Activated naive CD4-positive, alpha-beta T cell treated with anti-CD3 and anti-CD28 coated beads, Interleukin-2, amount 50 U/mL, for 72 hours (primary cell): Measurements from ENCODE around the gene FTCD. TPM values are rescaled to one million over a fixed set of nuclear protein-coding genes. Genes with fewer than 3 reads are reported as not detected.
"Not testable (repeated sequence)": the region's sequence is repeated elsewhere in the genome, so short reads cannot be mapped to it uniquely, and the experiment has no call there.

Experiments
- ATAC-seq, 2 donors: fragments of 150-1000 bp; cut with Tn5 transposase; 2 replicates each; pipeline ENCODE4 v1.10.0; 2021; ENCODE audit warnings: mild to moderate bottlenecking in 2 of 2, moderate library complexity in 2 of 2
- DNase-seq, 2 donors: peaks; one replicate each; pipeline ENCODE4 v3.0.0; 2021 to 2022; ENCODE audit warnings: low spot score in 2 of 2
- H3K27ac Mint-ChIP-seq, 2 donors: one replicate each; pipeline ENCODE4 v1.8.0; 2022; ENCODE audit warnings: mild to moderate bottlenecking in 2 of 2, mixed read lengths in 2 of 2
- H3K36me3 Mint-ChIP-seq, 2 donors: one replicate each; pipeline ENCODE4 v1.8.0; 2022; ENCODE audit warnings: mixed read lengths in 2 of 2
- H3K9me3 Mint-ChIP-seq, 2 donors: one replicate each; pipeline ENCODE4 v1.8.0; 2022; ENCODE audit warnings: mixed read lengths in 2 of 2
- total RNA-seq, 2 donors: library from RNA; stranded (reverse); gene quantifications; one replicate each; pipeline ENCODE4 v1.2.3, GENCODE V29; 2022

Gene FTCD
- total RNA-seq, 2 donors from 2014 or later: 0.21 to 0.39 TPM

- DNase-seq (no peak), ATAC-seq (no peak)
- no peak overlapping the region for H3K27ac Mint-ChIP-seq
- no peaks in the 10 kb centered on the region for H3K36me3 Mint-ChIP-seq
- no peaks in the 10 kb centered on the region for H3K9me3 Mint-ChIP-seq
Measured at GRCh38 chr21:46189959-46190490, 34.6 kb upstream of the FTCD start.

DNA sequence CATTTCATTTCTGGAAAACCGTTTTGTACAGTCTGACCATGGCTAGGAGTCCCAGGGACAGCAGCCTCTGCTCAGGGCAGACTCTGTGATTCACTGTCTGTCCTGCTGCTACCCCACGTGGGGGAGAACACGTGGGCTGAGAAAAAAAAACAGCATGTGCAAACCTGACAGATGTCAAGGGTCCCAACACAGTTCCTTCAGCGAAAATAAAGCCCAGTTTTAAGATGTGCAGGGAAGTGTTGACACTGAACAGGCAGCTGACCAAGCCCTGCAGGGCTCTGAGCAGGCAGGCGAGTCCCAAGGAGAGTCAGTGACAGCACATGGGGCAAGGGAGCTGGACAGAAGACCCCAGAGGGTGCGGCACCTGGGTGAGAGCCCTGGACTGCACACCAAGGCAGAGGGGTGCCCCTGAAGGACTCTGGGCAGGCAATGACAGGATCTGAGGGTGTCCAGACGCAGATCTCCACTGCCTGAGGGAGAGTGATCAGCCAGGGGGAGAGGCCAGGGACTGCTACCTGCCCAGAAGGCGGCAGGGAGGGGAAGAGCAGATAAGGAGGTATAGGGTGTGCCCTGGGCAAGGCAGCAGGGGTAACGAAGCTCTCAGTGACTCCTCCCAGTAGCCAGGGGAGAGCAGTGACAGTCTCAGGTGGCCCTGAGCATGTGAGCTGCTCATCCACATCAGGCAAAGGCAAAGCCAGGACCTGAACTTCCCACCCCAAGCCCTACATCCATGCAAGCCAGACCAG is 34.0 kb upstream of the FTCD start:
- DNase-seq (no peak), ATAC-seq (no peak)
- H3K27ac Mint-ChIP-seq: peak overlapping the region; percentile 25 to 46
- H3K36me3 Mint-ChIP-seq: no peaks in the 10 kb centered on the region
- no peaks in the 10 kb centered on the region for H3K9me3 Mint-ChIP-seq

GRCh38 chr21:46188226-46189212 is 33.1 kb upstream of the FTCD start:
- DNase-seq (no peak), ATAC-seq (no peak)
- Mint-ChIP-seq H3K9me3 (no peaks in the 10 kb centered on the region), H3K27ac (peak overlapping the region; percentile 25 to 46), H3K36me3 (no peaks in the 10 kb centered on the region)

DNA sequence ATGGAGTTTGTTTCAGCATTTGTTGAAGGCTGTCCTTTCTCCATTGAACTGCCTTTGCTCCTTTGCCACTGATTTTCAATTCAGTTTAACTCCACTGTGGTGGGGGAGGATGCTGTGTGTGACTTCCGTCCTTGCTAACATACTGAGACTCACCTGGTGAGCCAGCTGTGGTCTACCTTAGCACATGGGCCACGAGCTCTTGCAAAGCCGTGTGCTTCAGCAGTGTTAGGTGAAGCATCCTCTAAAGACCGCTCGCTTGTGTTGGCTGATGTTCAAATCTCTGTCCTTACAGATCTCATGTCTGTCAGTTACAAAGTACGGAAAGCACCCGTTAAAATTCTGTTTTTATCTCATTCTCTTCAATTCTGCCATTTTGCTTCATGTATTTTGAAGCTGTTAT is 32.4 kb upstream of the FTCD start:
- Mint-ChIP-seq H3K9me3 (no peaks in the 10 kb centered on the region), H3K27ac (no peak overlapping the region), H3K36me3 (no peaks in the 10 kb centered on the region)
- ATAC-seq (no peak), DNase-seq (no peak)

DNA sequence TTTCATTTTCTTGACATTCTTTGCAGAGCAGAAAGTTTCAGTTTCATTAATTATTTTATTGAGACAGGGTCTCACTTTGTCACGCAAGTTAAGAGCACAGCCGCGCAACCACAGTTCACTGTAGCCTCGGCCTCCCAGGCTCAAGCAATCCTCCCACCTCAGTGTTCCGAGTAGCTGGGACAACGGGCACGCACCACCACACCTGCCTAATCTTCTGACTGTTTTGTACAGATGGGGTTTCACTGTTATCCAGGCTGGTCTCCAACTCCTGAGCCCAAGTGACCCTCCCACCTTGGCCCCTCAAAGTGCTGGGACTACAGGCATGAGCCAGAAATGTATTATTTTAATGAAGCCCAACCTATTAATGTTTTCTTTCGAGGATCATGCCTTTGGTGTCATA is 31.9 kb upstream of the FTCD start:
- no peak for ATAC-seq
- Mint-ChIP-seq H3K9me3 (no peaks in the 10 kb centered on the region), H3K36me3 (no peaks in the 10 kb centered on the region), H3K27ac (peak overlapping the region in 1 of 2 donors; percentile 73)
- no peak for DNase-seq

GRCh38 chr21:46185716-46186115 is 30.3 kb upstream of the FTCD start:
- H3K9me3 Mint-ChIP-seq: no peaks in the 10 kb centered on the region
- no peak for DNase-seq
- no peak overlapping the region for H3K27ac Mint-ChIP-seq
- ATAC-seq: no peak
- no peaks in the 10 kb centered on the region for H3K36me3 Mint-ChIP-seq

DNA sequence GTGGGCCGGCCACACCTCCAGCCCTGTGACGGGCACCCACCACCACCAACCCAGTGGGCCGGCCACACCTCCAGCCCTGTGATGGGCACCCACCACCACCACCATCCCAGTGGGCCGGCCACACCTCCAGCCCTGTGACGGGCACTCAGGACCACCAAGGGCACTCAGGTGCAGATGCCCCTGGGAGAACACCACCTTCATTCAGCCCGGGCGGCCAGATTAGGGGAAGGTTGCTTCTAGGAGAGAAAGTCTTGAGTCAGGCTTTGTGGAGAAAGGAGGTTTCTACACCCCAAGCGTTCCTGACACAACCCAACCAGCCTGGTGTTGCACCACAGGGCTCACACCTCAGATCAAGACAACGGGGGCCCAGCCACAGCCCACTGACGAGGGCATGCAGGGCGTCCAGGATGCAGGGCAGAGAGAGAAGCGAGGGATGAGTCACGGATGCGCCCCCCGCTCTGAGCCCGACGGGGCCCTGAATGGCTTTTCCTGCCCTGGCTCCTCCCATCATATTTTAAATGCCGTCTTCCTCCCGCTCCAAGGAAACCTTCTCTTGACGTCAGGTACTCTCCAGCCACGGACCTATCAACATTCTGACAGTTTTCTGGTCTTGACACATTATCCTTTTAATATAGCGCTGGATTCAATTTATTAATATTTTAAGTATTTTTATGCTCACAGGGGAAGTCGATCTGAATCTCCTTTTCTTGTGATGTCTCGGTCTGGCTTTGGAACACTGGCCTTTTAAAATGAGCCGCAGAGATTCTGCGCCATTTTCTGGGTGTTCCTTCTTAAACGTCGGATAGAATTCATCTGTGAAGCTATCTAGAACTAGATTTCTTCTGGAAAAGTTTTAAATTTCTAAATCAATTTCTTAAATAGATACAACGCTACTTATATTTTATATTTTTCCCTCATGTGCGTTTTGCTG is 29.5 kb upstream of the FTCD start:
- peak; percentile 65 to 80 for DNase-seq
- Mint-ChIP-seq H3K27ac (peak overlapping the region; percentile 67 to 86), H3K36me3 (no peaks in the 10 kb centered on the region), H3K9me3 (no peaks in the 10 kb centered on the region)
- peak; percentile 79 to 81 for ATAC-seq

- ATAC-seq (peak; percentile 78 to 79), DNase-seq (peak in 1 of 2 donors; percentile 37)
- no peaks in the 10 kb centered on the region for H3K36me3 Mint-ChIP-seq
- H3K9me3 Mint-ChIP-seq: no peaks in the 10 kb centered on the region
- H3K27ac Mint-ChIP-seq: peak within 1 kb of the TSS; percentile 67 to 86
Measured at GRCh38 chr21:46183910-46184624, 28.7 kb upstream of the FTCD start, which contains the start of gene SPATC1L. Gene SPATC1L (minus strand): TSS chr21:46184459. CDS start chr21:46182816, 1,643 bp downstream.

- not testable (repeated sequence) for DNase-seq, H3K9me3 Mint-ChIP-seq, H3K36me3 Mint-ChIP-seq, ATAC-seq, H3K27ac Mint-ChIP-seq
Measured at GRCh38 chr21:46183337-46183909, 28.0 kb upstream of the FTCD start.

GRCh38 chr21:46182548-46183336 is 27.4 kb upstream of the FTCD start:
- Mint-ChIP-seq H3K27ac (no peak overlapping the region), H3K36me3 (no peaks in the 10 kb centered on the region), H3K9me3 (no peaks in the 10 kb centered on the region)
- ATAC-seq (no peak), DNase-seq (no peak)

DNA sequence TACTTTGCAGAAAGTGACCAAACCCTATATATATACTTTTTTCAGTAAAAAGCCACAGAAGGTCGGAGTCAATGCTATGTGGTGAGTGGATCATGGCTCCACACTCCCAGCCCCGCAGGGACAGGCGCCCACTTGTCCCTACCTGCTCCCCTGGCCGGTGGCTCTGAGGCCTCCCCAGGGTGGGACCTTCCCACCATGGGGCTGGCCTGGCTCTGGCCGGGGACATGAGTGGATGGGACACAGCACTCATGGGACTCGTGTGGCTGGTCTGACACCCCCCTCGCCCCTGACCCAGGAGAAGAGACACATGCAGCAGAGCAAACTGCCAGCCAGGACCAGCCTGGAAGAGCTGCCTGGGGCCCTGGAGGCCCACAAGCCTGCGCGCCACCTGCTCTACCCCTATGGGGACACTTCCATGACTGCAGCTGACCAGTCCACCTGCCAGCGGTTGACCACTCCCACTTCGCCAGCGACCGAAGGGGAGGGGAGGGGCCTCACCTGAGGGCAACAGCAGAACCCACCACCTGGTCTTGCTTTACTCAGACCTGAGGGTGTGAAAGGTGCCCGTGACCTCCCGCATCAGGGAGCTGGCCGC is 26.7 kb upstream of the FTCD start:
- no peaks in the 10 kb centered on the region for H3K36me3 Mint-ChIP-seq
- DNase-seq: no peak
- no peaks in the 10 kb centered on the region for H3K9me3 Mint-ChIP-seq
- no peak for ATAC-seq
- H3K27ac Mint-ChIP-seq: no peak overlapping the region

DNA sequence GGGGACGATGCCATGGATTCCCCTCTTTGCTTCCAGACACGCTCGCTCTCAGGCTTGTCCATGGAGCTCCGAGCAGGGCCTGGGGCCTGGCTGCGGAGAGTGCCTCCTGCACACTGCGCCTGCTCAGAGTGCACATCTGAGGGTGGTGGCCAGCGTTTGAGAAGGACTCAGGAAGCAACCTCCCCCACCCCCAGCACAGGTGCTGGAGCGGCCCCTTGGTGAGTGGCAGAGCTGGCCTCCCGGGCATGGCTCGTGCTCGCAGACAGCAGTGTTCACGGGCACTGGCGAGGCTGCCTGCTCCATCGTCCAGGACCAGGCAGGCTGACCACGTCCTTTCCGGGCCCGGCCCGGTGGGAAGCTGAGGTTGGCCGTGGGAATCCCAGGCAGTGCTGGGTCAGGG is 26.1 kb upstream of the FTCD start:
- no peaks in the 10 kb centered on the region for H3K9me3 Mint-ChIP-seq
- peaks cover 0 to 4% of the 10 kb centered on the region in 2 donors for H3K36me3 Mint-ChIP-seq
- no peak for DNase-seq
- H3K27ac Mint-ChIP-seq: no peak overlapping the region
- ATAC-seq: no peak

DNA sequence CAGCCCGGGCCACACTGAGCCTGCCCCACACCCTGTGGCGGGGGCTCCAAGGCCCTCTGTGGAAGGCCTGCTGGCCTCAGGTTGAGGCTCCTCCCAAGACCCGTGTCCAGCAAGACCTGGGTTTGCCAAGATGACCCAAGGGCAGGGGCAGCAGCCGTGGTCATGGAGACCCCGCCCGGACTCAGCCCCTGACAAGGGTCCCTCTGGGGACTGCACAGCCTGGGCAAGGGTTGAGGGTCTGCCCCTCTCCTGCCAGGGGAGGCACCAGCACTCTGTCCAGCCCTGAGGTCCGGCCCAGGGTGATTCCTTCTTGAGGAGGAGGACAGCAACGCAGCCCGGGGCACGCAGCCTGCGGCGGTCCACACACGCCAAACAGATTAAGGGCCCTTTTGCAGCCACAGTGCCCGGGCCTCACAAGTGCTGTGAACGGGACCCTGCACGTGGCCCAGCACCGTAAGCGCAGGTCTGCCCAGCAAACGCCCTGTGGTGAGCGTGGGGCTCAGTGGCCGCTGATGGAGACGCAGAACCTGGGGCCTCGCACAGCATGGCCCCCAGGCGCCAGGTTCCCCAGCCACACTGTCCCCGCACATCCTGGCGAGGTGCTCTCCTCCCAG is 25.5 kb upstream of the FTCD start:
- no peak overlapping the region for H3K27ac Mint-ChIP-seq
- peaks cover 0 to 5% of the 10 kb centered on the region in 2 donors for H3K9me3 Mint-ChIP-seq
- peaks cover 4 to 9% of the 10 kb centered on the region in 2 donors for H3K36me3 Mint-ChIP-seq
- DNase-seq (no peak), ATAC-seq (no peak)
